AG09309 (cell line): ENCODE results near the gene FOXP1.

Experiments
- DNase-seq: peaks from one replicate; pipeline ENCODE4 v3.0.0-alpha.2; 2010; ENCODE audit warnings: low read depth
- H3K4me3 ChIP-seq: 2 replicates; pipeline ENCODE4 v1.5.1; 2011; ENCODE audit warnings: mild to moderate bottlenecking, low read depth, low read length, moderate library complexity; ENCODE audit not compliant: control insufficient read depth
- CTCF ChIP-seq: IDR thresholded peaks from 2 replicates; pipeline ENCODE4 v1.5.1; 2011; ENCODE audit warnings: mild to moderate bottlenecking, low read depth, low read length, inconsistent platforms; ENCODE audit not compliant: insufficient read depth, control insufficient read depth; ENCODE audit errors: missing control alignments

The FOXP1 gene

DNA sequence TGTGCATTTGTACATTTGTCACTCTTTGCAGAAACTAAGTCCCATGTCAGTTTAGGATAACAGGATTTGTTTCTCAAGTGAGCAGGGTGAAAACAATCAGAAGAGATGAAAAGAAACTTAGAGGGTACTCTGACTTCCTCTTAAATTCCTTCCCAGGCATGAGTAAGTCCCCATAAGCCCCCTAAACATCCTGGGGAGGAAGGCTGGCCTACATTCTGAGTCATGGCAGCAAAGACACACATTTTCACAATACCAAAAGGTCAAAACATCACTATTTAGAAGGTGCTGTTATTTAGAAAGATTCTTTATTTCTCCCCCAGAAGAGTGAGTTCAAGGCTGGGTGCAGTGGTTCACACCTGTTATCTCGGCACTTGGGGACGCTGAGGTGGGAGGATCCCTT lies 7.6 kb upstream of the FOXP1 start:
- no peak overlapping the region for H3K4me3 ChIP-seq
- DNase-seq, result no peak
- TF ChIP-seq CTCF, result no peak

DNA sequence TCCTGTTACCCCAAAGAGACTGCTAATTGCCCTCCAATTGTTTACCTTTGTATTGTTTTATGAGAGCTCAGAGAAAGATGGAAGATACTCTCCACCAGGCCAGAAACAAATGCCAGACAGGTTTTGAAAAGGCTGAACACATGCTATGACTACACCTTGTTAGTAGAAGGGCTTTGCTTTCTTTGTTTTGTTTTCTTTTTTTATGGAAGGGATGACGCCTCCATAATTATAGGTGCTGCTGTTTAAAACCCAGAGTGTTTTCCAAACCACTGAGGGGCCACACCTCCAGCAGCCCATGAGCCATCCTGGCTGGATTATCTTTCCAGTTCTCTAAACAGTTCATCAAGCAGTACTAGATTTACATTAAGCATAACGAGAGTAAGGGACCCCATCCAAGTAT lies 5.6 kb upstream of the FOXP1 start:
- TF ChIP-seq CTCF, result no peak

DNA sequence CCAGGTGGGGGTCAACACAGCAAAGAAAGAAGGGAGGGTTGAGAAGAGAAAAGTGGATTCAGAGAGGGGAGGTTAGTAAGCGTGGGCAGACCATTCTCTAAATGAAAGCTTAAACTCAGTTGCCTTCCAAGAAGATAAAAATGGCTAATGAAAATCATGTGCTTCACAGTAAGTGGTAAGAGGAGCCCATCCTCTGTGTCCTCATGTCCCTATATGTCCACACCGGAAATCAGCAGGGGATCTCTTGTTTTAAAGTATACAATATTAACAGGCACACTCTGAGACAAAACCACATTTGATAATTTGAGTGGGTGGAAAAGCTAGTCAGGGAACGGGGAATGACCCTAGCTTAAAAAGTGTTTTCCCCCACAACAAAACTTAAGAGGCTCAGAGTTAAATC lies 4.4 kb upstream of the FOXP1 start:
- no peak for DNase-seq
- H3K4me3 ChIP-seq, result no peak overlapping the region

More for the DNA sequence above, 5.6 kb upstream of the FOXP1 start:
- DNase-seq, result no peak
- no peak overlapping the region for H3K4me3 ChIP-seq

DNA sequence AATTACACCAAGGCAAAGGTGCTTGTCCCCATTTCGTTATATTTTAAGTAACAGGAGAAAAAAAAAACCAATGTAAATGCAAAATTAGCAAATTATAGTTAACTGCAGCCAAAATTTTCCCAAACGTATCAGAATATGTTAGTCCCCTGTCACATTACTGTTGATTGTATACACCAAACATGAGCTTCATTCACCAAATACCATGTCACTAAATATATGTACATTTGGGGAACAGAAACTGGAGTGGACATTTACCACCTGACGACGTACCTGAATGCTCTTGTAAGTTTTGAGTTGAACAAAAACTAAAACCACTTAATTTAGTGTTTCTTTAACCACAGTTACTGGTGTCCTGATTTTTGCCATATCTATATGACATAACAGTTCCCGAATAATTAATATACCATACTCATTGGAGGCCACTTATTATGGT lies 3.3 kb upstream of the FOXP1 start:
- no peak for DNase-seq
- TF ChIP-seq CTCF, result no peak

More for the DNA sequence above, 4.4 kb upstream of the FOXP1 start:
- no peak for TF ChIP-seq CTCF

DNA sequence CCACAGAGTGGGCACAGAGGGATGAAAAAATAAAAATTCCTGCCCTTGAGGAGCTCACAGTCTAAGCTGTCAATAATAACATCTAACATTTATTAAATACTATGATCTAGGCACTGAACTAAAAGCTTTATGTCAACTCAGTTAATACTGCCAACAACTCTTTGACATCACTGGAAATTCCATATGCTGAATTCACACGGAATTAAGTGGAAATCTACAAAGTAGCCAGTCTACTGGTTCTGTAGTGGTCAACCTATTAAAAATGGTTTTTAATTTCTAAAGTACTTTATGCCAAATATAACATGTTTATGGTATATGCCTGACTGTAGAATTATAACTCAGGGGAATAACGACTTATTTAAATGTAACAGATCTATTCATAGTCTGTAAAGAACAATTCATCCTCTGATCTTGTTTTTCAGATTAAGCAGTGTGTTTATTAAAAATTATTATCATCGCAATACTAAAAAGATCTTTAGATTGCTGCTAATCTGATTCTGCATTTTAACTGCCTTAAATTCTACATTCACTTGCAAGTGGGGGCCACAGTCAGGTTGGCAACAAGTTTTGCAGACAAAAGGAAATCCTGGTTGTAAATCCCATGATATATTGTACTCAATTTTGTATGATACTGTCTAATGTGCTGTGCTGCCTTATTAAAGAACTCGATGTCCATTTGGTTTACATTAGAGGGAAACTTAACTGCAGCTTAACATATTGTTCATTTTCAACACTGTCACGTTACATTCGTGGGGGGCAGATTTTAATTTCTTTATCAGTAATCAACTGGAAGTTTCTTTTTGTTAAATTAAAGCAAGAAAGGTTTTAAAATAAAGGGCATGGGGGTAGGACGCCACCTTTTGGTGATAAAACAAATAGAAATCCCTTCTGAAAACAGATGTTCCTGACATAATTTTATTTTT lies 2.6 kb upstream of the FOXP1 start:
- DNase-seq, result no peak
- no peak overlapping the region for H3K4me3 ChIP-seq
- peak; percentile 62 for TF ChIP-seq CTCF

More for the DNA sequence above, 3.3 kb upstream of the FOXP1 start:
- no peak overlapping the region for H3K4me3 ChIP-seq

DNA sequence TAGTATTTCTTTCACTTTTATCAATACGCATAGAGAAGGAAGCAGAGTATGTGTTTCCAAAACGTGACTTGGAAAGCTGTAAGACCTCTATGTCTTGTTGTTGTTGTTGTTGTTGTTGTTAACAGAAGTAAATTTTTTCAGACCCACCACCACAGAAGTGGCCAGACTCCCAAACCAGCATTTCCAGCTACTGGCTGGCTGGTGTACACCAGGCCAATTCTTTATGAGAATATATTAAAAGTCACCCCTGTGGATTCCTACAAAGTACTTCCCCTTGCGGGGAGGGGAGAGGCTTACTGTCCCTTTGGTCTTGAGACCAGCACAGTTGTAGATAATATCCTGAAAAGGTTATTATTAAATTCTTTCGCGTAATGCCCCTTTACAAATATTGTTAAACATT lies 1.6 kb upstream of the FOXP1 start:
- no peak for TF ChIP-seq CTCF
- no peak overlapping the region for H3K4me3 ChIP-seq
- DNase-seq, result no peak
